ENCODE measurements around the gene ZC3H14. TPM values are rescaled to one million over a fixed set of nuclear protein-coding genes. Genes with fewer than 3 reads are reported as not detected.

The ZC3H14 gene
- total RNA-seq, 1 donor from 2014 or later, result 92.7 TPM

DNA sequence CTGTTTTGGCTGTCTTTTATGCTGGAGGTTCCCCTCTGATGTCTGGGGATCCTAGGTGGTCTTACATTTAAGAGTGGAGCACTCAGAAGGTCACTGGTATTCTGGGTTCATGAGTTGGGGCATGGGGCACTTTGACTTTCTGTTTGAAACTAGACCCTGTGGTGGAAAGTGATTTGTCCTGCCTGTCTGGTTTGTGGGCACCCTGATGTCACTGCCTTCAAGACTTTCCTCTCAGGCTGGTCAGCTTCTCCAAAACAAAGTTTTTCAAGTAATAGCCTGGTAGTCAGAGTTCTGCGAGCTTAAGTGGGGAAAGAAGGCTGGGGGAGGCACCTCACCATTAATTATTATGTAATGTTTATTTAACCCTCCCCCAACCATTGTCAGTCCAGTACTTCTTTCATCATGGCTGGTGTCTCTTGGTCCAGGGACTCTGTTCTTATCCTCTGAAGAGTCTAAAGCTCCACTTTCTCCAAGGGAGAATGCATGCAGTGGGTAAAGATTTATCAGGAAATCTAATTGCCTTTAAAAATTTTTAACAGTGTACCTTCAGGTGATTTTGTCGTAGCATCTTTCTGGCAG, 35.3 kb downstream of the ZC3H14 start:
- no peaks in the 10 kb centered on the region for H3K9me3 Mint-ChIP-seq
- H3K27ac Mint-ChIP-seq (ENCODE audit: unreplicated experiment), result peak overlapping the region; percentile 15

GRCh38 chr14:88599326-88599725, 36.5 kb downstream of the ZC3H14 start:
- Mint-ChIP-seq H3K27ac (ENCODE audit: unreplicated experiment) (no peak overlapping the region), H3K9me3 (no peaks in the 10 kb centered on the region), H3K4me3 (no peak overlapping the region)

More for the DNA sequence above, 35.3 kb downstream of the ZC3H14 start:
- no peak for TF ChIP-seq CTCF (conservative IDR thresholded peaks at IDR 0.05)
- H3K4me1 Mint-ChIP-seq, result no peaks in the 10 kb centered on the region
- no peak overlapping the region for H3K4me3 Mint-ChIP-seq
- H3K36me3 Mint-ChIP-seq (ENCODE audit: low read depth), result peaks cover 19% of the 10 kb centered on the region
- no peak for DNase-seq (ENCODE audit: low read depth, low spot score)
- H3K27me3 Mint-ChIP-seq (ENCODE audit: low read depth), result no peaks in the 10 kb centered on the region

GRCh38 chr14:88599761-88600439, 37.1 kb downstream of the ZC3H14 start:
- DNase-seq (ENCODE audit: low read depth, low spot score), result no peak
- Mint-ChIP-seq H3K27ac (ENCODE audit: unreplicated experiment) (peak overlapping the region; percentile 55), H3K4me3 (no peak overlapping the region), H3K4me1 (no peaks in the 10 kb centered on the region), H3K36me3 (ENCODE audit: low read depth) (peaks cover 21% of the 10 kb centered on the region), H3K27me3 (ENCODE audit: low read depth) (no peaks in the 10 kb centered on the region), H3K9me3 (no peaks in the 10 kb centered on the region)
- no peak for TF ChIP-seq CTCF (conservative IDR thresholded peaks at IDR 0.05)

More at GRCh38 chr14:88599326-88599725, 36.5 kb downstream of the ZC3H14 start:
- DNase-seq (ENCODE audit: low read depth, low spot score), result no peak
- H3K27me3 Mint-ChIP-seq (ENCODE audit: low read depth), result no peaks in the 10 kb centered on the region
- no peak for TF ChIP-seq CTCF (conservative IDR thresholded peaks at IDR 0.05)
- peaks cover 21% of the 10 kb centered on the region for H3K36me3 Mint-ChIP-seq (ENCODE audit: low read depth)
- H3K4me1 Mint-ChIP-seq, result no peaks in the 10 kb centered on the region

- H3K9me3 Mint-ChIP-seq, result no peaks in the 10 kb centered on the region
- no peak overlapping the region for H3K4me3 Mint-ChIP-seq
- TF ChIP-seq CTCF (conservative IDR thresholded peaks at IDR 0.05), result no peak
- no peak overlapping the region for H3K27ac Mint-ChIP-seq (ENCODE audit: unreplicated experiment)
- peaks cover 31% of the 10 kb centered on the region for H3K36me3 Mint-ChIP-seq (ENCODE audit: low read depth)
- DNase-seq (ENCODE audit: low read depth, low spot score), result no peak
- H3K4me1 Mint-ChIP-seq, result no peaks in the 10 kb centered on the region
- no peaks in the 10 kb centered on the region for H3K27me3 Mint-ChIP-seq (ENCODE audit: low read depth)
Observed at GRCh38 chr14:88604212-88604611, 41.4 kb downstream of the ZC3H14 start.

GRCh38 chr14:88605594-88605993, 42.8 kb downstream of the ZC3H14 start:
- no peak overlapping the region for H3K4me3 Mint-ChIP-seq
- H3K4me1 Mint-ChIP-seq, result no peaks in the 10 kb centered on the region
- no peaks in the 10 kb centered on the region for H3K27me3 Mint-ChIP-seq (ENCODE audit: low read depth)
- TF ChIP-seq CTCF (conservative IDR thresholded peaks at IDR 0.05), result no peak
- H3K9me3 Mint-ChIP-seq, result no peaks in the 10 kb centered on the region
- no peak overlapping the region for H3K27ac Mint-ChIP-seq (ENCODE audit: unreplicated experiment)
- DNase-seq (ENCODE audit: low read depth, low spot score), result no peak
- H3K36me3 Mint-ChIP-seq (ENCODE audit: low read depth), result peaks cover 39% of the 10 kb centered on the region
